Left forelimb (tissue), 1 donor: Measurements from ENCODE around the gene GRIN2B.
A peak's percentile ranks its signal among the peaks of the same experiment; 100 is the strongest.

ENCODE experiments used
- DNase-seq: peaks from one replicate; pipeline ENCODE4 v3.0.0-alpha.2; 2018; ENCODE audit warnings: low spot score

Gene GRIN2B

DNA sequence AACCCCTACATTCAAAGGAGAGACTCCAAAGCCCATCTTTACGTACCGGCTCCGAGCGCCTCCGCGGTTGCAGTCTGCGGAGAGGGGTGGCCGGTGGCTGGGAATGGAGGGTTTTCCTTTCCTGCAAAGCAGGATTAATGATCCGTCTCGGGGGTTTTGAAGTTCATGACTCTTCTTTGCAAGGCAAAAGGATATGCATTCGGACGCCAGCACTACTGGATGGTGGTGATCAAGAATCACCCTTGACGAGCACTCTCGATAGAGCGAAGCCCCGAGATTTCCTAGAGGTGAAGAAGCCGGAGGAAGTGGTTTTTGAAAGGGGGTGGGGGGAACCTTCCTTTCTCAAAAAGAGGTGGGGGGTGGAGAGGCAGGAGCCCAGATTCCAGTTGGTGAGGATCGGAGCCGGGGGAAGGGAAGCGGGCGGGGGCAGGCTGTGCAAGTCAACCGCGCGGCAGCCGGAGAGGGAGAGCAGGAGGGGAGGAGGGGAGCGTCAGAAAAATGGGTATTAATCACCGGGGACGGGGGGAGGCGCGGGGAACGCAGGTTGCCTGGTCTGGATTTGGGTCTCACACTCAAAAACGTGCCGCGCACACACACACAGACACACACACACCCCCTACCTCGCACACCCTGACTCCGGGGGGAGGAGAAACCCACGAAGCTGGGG, at the start of gene GRIN2B:
Gene GRIN2B, minus strand, starts transcription at position 307 of the 667 bp plus-strand sequence. CDS start 115,394 bp downstream, outside the sequence.
- DNase-seq, result no peak

DNA sequence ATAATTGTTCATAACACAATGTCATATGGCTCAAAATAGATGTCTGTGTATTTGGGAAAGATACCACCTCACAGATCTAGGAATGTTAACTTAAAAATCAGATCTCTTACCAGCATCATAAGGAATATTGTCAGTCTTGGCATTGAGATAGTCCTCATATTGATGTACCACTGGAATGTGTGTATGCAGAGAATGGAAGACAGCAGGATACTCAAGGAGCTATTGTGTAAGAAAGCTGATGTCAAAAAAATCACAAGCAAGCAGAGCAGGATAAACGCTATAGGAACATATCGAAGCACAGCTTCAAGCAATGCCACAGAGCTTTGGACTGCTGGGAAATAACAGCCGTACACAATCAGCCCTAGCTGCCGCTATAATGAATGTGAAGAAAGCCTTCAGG, 45.1 kb upstream of the GRIN2B start:
- DNase-seq, result no peak

DNA sequence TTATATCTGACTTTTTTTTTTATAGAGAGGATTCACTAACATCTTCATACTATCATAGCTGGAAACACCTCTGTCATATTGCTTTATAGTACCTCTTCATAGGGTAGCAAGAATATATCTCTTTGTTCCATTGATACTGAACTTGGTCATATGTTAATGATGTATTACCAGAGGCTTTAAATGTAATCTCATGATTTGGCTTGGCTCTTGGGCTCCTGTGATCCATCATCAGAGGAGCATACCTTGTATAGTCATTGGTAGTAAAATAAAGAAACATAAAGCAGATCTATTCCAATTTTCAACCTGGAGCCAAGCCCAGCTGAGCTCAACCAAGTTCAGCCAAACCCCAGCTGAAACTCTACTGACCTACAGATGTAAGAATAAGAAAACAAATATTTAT, 43.2 kb upstream of the GRIN2B start:
- DNase-seq, result no peak

DNA sequence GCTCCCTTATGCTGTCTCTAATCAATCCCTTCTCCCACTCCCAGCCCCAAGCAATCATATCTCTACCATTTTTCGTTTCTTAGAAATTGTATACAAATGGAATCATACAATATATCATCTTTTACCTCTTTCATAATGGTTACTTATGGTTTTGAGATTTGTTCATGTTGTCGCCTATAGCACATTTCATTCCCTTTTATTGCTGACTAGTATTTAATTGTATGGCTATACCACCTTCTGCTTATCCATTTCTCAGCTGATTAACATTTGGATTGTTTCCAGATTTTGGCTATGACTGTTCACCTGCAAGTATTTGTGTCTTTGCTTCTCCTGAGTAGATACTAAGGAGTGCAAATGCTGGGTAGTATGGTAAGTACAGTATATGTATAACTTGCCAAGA, 36.7 kb upstream of the GRIN2B start:
- no peak for DNase-seq

DNA sequence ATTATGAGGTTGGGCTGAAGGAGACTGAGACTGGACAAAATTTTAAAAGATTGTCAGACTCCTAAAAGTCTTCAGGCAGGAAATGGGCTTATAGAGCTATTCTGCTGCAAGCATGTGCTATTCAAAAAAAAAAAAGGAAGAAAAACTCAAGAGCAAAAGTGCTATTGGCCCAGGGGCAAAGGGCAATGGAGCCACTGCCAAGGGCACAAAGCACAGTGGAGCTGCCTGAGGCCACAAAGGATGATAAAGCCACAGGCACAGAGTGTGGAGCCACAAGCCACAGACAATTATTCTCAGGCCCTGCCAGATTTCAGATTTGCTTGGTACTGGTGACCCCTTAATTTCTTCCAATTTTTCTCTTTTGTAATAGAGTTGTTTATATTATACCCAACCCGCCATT, 29.6 kb upstream of the GRIN2B start:
- no peak for DNase-seq

DNA sequence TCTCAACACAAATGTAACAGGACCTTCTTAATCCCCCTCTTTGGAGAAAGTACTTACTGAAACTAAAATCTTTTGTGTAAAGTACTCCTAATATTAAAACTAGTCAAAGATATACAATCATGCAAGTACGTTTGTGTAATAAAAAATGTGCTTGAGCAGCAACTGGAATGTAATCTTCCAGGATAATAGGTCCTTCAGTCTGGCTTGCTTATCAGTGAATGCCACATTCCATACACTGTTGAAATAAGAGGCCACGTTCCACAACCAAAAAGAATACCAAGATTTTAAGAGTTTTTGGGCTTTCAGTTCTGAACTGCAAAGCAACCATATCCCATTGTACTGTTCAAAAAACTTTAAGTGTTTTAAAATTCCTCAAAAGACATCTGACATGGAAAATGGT, 26.2 kb upstream of the GRIN2B start:
- no peak for DNase-seq

DNA sequence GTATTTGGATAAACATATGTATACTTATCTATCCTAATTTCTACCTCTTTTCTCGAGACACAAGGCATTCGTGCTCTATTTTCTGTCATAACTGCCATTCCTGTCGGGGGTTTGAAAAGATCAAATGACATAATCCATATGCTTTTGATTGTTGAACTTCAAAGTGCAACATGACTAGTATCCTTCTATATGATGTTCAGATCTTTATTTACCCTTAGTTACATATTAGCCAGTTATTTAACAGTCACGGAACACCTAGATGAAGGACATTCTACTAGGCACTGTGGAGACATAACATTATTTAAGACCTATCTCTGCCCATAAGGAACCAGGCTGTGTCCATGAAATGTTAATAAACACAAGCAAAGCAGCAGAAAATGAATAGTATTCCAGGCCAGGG, 11.2 kb upstream of the GRIN2B start:
- DNase-seq, result no peak

DNA sequence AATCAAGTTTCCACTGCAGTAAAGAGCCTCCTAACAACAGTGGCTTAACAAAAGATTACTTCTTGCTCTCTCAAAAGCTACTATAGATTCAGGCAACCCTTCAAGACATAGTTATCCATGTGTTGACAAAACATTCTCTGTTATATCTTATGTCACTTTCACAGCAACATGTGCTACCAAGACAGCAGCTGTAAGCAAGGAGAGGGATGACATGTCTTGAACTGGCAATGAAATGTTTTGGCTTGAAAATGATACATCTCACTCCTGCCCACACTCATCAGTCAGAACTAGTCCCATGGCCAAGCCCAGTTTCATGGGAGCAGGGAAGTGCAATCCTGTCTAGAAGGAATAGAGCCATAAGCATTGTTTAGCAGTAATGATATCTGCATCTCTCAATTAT, 10.7 kb upstream of the GRIN2B start:
- DNase-seq, result no peak

DNA sequence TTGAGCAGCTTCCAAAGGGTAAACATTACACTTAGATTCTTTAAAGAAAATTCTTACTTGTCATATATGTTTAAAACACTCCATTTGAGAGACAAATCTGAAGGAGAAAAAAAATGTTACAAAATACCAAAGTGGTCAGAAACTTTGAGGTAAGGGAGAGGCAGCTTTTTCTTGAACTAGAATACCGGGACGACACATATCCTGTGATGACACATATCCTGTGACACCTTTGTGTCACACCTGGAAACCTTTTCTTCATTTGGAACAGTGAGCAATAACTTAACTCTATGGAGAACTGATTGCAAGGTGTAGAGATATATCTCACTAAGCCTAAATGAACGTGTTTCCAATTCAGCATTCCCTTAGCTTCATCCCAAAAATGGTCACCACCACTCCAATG, 4.6 kb upstream of the GRIN2B start:
- DNase-seq, result no peak

DNA sequence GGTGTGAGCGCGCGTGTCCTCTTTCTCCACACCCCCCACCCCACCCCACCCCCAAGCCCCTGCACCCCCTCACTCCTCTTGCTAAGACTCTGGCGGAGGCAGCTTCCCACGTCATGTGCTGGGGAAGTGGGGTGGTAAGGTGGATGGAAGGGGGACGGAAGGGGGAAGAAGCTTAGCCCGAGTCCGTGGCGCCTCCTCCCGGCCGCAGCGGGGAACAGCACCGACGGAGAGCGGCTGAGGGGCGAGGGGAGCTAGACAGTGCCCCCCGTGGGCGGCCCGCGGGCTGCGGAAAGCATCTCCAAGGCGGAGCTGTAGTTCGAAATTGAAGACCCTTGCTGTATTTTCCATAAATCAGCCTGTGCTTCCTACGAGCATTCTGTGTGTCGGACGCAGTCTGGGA, 588 bp upstream of the GRIN2B start:
- DNase-seq, result peak; percentile 75

DNA sequence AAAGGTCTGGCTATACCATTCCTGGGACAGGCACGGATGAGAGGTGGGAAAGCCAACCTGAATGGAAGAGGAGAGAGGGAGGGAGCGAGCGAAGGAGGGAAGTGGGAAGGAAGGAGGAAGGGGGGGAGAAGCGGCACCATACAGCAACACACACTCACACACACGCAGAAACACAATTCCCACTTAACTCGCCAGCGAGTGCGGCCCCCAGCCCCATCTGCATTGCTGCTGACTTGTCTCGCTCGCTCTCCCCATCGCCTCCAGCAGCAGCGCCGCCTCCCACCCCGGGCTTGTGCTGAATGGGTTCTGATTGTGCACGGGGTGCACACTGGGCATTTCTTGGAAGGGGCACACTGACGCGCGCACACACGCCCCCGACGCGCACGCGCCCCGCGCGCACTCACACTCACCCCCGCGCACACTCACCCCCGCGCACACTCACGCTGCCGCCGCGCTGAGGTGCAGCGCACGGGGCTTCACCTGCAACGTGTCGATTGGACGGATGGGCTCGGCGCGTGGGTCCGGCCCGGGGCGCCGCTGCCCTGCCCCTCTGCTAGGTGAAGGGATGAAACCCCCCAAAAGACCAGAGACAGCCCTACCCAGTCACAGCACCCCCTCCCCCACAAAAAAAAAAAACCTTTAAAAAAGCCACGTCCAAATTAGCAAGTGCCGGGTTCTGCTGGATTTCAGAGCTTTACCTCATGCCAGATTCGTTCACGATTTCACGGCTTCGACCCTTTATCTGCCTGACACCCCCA, 685 bp downstream of the GRIN2B start:
- DNase-seq, result no peak

DNA sequence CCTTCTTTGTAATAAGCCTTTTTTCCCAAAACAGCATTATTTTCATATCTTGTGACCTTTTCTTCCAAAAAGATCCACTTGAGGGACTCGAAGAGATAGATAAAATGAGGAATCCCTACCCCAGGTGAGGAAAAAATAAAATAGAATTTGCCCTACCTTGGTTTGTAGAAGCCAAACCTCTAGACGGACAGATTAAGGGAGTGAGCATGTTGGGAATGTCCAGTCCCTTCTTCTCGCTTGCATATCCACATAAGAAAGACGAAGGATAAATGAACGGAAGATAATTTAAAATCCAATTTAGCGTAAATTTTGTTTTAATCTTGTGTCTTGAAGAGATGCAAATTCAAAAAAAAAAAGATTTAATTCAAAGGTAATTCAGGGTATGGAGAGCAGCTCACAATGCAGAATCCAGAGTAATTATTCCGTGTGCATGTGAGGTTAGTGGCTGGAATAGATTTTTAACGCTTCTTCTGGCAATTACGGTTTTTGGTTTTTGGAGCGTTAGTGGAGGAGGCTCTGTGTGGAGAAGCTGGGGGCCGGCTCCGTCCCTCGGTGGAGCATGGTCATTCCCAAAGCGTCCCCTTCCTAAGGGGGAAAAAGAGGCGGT, 1.5 kb downstream of the GRIN2B start:
- DNase-seq, result no peak

DNA sequence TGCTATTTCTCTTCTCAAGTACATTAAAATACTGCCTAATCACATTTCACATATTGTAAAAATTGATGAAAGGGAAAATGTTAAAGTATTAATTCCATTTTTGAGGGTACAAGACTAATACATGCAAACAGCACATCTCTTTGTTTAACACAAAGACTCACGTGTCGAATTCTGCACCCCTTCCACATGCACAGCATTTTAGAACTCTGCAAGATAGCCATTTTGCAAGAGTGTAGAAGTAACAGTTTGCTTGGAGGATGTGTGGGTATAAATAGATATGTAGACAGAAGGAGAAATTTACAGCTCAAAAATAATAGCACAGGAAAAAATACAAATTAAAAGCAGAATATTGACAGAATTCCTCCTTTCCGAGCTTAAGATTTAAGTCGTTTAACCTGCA, 2.5 kb downstream of the GRIN2B start:
- no peak for DNase-seq

DNA sequence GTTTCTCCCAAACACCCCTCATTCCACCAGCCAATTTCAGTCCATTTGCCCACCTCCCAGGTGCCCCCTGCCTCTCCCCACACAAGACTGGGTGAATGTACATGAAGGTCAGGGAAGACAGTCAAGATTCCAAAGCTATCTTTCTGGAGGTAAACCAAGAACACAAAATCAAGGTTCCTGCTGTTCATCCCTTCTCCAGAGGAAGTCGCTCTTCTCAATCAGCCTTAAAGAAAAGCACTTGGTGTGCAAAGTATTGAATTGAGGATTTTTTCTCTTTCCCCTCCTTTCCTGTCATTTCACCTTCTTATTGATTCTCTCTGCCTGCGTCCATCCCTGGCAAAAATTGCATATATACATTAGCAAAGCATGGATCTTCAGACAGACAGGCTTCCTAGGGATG, 4.5 kb downstream of the GRIN2B start:
- DNase-seq, result no peak

DNA sequence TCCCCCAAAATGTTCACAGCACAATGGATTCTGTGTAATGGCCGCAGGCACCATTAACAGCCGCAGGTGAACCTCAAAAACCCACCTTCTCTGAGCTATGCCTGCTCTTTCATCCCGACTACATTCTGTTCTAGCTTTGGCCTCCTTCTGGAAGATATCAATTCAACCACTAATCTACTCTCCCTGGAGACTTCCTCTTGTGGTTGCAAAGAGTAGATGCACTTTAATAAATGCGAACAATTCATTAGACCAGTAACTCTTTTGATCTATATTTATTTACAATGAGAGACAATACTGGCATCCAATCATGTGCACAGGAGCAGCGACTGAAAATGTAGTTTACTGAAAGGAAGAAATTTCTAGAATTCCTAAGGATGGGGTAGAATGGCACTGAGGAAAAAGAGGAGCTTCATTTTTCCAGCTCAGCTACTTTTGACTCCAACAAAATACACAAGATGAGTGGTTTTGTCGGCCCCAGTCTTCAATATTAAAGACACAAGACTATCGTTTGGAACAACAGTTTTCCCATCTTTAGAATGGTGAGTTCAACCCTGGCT, 5.3 kb downstream of the GRIN2B start:
- no peak for DNase-seq

DNA sequence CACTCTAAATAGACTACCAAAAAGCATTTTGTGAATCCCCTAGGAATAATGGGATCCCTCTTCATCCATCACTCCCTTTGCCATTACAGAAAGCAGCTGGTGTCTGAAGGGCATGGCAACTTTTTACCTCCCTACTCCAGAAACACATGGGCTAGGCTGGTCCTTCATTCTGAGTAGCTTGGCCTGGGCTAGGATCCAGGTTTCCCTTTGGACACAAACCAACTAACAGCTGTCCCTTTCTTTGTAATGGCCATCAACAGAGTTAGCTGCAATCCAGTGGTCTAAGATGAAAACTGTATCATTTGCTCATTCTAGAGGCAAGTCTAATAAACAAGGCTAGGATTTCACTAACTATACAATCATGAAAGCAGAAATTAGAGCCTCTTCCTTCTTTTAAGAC, 7.4 kb downstream of the GRIN2B start:
- no peak for DNase-seq

DNA sequence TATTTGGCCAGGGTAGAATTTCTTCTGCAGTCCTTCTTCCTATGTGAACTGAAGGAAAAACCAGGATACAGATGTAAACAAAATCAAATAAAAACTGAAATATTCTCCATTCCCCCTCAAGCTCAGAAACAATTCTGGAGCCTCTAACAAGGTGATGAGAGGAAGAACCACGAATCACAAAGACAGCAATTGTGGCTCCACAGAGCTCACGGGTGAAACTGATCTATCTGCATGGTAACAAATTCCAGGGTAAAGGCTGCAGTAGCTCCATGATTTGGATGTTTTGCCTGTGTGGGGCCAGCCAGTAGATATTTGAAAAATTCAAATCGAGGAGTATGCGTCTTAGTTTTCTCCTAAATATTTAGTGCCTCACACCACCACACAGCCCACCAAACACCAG, 10.6 kb downstream of the GRIN2B start:
- DNase-seq, result no peak

DNA sequence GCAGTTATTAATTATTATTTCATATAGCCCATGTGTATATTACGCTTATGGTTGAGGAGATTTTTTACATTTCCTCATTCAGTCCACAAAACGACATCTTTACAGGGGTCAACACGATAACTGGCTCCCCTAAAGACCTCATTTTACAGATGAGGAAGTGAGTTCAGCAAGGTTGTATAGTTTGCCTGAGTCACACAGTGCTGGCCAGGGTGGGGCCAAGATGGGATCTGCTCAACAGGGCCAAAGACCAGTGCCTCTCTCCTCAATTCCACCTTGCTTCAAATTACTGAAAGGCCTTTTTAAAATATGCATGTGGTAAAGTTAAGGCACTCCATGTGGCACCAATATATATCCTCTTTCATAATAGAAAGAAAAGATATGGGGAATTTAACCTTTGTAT, 13.1 kb downstream of the GRIN2B start:
- no peak for DNase-seq

DNA sequence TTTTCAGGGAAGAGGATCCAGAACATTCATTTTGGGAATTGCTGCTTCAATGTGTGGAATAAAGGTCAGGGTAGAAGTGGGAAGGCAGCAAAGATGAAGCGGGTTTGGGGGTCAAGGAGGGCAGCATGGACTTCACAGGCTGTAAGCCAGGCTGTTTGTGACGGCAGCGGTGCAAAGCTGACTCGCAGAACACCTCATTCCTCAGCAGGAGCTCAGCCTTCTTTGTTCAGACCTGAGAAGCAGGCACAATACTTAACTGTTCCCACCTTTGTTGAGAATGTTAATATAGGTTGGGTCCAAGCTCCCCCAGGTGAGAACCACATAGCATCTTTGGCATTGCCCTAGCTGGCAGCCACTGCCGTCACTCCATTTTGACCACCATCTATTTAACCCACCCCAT, 16.7 kb downstream of the GRIN2B start:
- DNase-seq, result no peak

DNA sequence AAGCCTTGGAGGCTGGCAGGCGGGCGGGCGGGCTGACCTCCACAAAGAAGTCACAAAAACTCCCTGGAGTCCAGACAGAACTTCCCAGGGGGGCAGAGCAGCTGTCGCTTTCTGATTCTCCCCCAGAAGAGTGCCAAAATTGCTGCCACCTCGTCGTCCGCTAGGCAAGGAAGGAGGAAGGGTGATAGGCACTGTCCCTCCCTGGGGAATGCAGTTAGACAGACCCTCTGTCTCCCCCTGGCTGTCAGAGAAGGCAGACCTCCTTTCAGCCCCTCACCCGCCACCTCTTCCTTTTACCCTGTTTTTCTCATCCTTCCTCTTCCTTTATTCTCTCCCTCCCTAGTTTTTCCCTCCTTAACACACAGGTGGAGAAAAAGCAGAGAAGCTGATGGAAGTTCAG, 18.7 kb downstream of the GRIN2B start:
- no peak for DNase-seq

DNA sequence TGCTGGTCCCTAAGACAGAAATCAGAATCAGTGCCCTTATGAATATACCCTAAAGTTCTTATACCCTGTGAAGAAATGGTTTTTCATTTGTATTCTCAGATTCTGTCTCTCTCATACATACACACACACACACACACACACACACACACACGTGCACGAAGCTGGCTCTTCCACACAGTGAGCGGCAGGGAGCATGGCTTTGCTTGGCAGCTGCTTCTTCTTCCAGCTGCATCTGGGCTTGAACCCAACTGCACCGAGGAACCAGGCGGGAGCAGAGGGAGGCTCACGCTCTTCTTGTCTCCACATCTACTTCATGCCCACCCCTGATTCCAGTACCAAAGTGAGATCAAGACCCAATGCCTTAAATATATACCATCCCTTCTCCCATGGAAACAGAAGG, 19.4 kb downstream of the GRIN2B start:
- no peak for DNase-seq

DNA sequence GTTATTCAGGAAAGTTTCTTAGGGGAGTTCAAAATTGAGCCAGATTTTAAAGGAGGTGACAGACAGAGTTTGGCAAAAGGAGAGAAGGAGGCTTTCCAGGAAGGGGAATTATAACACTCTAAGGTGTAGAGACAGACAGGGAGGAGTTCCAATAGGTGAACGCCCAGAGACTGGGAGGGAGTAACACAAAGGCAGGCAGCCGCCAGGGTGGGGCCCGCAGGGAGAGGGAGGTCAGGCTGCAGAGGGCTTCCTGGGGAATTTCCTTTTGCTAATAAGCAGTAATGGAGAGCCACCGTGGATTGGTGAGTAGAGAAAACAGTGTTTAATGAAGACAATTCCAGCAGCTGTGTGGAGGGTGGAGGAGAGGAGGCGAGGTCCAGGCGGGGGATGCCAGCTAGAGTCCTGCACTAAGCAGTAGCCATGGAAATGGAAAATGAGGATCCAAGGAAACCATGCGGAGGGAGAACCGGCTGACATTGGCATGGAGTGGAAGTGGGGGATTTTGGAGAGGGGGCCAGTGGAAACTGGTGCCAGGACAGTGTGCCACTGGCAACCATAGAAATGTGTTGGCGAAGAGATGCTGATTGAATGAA, 22.2 kb downstream of the GRIN2B start:
- no peak for DNase-seq

DNA sequence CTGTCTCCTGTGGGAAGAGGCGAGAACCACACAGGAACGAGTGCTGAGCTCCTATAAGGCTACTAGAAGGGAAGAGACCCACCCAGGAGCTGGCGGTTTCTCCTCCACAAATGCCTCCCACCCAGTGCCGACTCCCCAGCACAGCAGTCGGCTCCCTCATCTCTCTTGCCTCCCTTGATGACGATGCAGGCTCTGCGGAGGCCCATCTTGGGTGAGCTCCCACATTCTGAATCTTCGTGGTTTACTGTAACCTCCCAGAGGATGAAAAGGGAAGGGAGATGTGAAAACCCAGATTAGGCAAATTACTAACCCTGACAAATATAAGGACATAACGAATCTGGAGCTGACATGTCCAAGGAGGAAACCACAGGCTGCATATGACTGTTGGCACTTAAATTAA, 23.8 kb downstream of the GRIN2B start:
- DNase-seq, result no peak
